ENCODE data around the gene CD151.
A peak's percentile ranks its signal among the peaks of the same experiment; 100 is the strongest.

The CD151 gene

DNA sequence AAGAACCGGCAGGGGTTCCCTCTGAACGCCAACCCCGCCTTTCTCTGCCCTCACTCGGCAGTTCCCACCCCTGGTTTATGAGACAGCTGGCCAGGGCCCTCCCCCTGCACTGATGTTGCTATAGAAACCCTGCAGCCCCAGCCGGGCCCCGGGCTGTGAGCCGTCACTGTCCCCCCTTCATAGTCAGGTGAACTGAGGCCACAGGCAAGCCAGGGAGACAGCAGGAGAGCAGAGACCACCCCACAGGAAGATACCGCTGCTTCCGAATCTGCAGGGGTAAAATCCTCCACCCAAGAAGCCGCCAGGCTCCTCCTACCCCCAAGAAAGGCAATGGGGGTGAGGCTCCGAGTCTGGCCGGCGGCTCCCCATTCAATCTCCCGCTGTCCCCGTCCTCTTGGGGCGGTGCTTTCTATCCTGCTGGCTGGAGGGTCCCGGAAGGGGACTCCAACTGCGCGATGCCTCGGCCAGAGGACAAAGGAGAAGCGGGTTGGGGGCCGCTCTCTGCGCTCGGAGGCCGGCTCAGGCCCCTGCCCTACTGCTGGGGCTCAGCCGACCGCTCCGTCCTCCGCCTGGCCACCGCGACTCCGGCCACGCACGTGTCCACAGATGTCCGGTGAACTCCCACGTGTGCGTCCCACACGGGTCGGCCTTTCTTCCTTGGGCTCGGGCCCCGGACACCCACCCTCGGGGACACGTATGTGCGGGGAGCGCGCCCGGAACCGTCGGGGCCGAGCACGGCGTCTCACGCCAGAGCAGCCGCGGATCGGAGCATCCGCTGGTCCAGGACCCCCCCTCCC lies 35.3 kb upstream of the CD151 start:
- DNase-seq: no peak

DNA sequence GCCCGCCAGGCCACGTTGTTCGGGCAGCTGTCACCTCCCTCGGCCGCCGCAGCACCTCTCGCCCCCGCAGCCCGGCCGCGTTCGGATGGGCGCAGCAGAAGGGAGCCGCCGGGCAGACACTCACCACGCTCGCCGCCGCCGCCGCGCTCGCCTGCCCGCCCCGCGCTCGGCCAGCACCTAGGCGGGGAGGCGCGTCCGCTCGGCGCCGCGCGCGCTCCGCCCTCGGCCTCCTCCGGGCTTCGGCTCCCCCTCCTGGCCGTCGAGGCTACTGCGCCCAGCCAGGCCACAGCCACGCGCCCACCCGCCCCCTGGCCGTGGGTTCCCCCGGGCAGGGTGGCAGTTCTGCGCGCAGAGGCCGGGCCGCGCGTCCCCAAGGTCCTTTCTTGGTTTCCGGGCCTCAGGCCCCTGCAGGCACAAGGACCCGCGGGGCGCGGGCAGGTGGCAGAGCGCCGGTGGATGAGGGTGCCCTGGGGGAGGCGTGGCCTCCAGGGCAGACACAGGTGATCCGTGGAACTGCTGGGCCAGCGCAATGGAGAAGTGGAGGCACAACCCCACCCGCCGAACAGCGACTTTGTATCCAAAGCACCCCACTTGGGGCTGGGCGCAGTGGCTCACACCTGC lies 34.5 kb upstream of the CD151 start, which contains the start of gene SLC25A22:
Gene SLC25A22, minus strand, starts transcription at position 189 of the 621 bp plus-strand sequence. CDS start 3,275 bp downstream, outside the sequence.
- DNase-seq: no peak

GRCh38 chr11:799641-800316 lies 33.0 kb upstream of the CD151 start:
- no peak for DNase-seq

GRCh38 chr11:800473-800872 lies 32.3 kb upstream of the CD151 start:
- DNase-seq: no peak

DNA sequence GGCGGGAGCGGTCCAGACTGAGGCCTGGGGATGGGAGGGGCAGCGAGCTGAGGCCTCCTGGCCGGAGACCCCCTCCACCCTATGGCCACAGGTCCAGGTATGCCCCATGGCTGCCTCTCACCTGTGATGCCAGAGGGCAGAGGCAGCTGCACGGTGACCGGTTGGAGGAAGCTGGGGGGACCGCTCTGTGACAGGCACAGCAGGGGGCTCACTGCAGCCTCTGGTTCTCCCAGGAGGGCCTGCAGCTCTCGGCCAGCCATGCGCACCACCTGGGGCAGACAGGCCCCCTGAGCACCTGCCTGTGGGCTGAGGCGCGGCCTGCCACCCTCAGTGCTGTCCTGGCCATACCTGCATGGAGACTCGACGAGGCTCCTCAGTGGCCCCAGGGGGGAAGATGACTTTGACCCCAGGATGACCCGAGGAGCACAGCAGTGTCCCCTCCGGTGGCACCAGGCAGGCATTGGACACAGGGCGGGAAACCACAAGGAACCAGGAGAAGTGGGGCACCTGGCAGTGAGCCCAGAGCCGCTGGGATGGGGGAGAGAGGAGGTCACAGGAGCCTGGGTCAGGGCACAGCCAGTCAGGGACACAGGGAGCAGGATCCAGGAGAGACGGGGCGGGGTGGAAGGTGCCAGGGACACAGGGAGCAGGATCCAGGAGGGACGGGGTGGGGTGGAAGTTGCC lies 31.5 kb upstream of the CD151 start:
- DNase-seq: no peak

DNA sequence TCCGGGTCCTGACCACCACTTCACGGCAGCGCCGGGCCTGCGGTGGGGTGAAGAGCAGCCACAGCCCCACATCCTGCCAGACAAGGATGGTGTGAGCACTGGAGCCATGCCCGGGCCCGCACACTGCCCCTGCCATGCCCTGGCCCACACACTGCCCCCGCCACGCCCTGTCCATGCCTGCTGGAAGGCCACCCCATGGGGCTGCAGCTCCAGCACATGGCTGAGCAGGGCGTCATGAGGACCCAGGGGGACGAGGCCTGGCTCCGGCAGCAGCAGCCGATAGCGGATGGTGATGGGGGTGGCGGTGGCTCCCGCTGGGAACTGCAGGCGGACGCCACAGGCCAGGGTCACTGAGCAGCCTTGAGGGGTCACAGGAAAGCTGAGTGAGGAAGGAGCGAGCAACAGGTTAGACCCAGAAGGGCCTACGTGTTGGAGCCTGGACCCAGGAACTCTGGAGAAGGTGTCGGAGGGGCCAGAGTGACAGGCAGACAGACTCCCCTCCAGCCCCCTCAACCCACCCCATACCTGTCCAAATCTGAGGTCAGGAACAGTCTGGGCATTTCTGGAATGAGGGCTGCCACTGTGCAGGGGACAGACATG lies 30.6 kb upstream of the CD151 start:
- DNase-seq: no peak

DNA sequence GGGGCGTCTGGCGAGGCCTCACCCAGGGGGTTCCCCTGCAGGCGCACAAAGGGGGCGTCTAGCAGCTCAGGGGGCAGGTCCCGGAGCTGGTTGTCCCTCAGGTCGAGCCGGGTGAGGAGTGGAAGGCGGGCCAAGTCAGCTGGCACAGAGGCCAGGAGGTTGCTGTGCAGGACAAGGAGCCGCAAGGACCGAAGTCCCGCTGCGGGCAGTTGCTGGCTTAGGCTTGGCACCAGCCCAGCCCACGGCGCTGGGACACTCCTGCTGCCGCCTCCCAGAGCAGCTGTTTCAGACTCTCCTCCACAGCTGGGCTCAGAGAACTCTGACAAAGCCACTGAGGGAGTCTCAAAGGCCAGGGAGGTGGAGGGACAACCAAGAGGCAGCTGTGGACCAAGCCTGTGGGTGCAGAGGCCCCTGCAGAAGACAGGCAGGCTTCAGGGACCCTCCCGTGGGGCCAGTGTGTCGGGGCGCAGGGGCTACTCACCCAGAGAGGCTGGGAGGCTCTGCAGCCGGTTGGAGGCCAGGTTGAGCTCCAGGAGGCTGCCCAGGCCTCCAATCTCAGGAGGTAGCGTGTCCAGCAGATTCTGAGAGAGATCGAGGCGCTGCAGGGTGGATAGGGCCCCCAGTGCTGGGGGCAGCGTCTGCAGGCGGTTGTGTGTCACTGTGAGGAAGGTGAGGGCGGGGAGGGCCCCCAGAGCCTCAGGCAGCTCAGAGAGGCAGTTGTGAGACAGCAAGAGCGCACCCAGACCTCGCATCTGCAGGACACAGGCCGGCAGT lies 29.9 kb upstream of the CD151 start:
- no peak for DNase-seq

GRCh38 chr11:803467-803742 lies 29.3 kb upstream of the CD151 start:
- no peak for DNase-seq

DNA sequence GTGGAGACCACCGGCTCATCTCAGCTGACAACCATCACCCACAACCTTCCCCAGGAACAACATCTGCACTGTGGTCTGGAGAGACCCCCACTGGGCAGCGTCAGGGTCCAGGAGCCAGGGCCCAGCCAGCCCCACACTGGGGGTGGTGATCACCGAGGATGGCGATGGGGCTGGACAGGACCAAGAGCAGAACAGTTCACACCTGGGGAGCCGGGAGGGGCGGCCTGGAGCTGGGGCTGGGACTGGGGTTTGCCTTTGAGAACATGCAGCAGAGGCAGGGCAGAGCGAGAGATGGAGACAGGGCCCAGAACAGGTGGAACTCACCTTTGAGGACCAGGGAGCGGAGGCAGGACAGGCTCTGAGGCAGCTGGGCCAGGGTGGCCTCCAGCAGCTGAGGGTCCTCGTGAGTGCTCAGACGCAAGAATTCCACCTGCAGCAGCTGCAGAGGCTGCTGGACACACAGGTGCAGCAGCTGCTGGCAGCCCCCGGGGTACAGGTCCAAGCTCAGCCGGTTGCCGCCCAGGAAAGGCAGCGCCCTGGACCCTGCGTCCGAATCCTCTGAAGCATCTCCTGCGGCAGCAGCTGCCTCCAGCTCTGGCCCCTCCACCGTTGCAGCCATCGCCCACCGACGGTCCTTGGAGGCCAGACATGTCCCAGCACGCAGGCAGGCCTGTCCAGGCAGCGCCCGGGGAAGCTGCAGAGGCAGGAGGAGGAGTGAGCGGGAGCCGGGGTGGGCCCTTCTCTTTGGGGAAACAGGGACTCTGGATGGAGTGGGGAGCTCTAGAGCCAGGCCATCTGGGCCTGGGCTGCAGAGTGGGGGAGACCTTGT lies 28.8 kb upstream of the CD151 start:
- no peak for DNase-seq

- DNase-seq: no peak
Observed at GRCh38 chr11:804599-804964, 28.2 kb upstream of the CD151 start.

DNA sequence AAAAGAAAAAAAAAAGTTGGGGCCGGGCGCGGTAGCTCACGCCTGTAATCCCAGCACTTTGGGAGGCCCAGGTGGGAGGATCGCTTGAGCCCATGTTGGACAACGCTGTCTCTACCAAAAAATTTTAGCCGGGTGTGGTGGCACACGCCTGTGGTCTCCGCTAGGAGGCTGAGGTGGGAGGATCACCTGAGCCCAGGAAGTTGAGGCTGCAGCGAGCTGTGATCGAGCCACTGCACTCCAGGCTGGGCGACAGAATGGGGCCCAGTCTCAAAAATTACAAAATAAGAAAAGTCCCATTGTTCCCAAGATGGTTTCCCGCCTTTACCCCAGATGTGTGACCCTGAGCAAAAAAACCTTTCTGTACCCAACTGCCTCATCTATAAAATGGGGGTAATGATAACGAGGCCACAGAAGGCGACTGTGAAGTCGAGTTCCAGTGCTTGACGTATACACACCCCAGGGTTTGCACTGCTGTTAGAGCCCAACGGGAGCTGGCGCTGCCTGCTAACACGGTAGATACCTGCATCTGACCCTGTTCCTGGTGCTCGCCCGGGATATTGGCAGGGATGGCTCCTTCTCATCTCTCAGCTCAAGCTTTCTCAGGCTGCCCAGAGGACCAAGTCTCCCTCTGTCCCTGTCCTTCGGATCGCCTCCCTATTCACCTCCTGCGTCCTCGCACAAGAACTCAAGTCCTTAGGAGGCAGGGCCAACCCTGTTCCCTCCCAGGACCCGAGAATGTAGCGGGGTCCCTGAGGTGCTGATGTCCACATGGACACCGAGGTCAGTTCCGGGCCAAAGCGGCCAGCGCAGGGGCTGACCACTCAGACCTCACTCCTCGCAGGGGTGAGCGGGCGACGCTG lies 24.1 kb upstream of the CD151 start:
- DNase-seq: no peak

DNA sequence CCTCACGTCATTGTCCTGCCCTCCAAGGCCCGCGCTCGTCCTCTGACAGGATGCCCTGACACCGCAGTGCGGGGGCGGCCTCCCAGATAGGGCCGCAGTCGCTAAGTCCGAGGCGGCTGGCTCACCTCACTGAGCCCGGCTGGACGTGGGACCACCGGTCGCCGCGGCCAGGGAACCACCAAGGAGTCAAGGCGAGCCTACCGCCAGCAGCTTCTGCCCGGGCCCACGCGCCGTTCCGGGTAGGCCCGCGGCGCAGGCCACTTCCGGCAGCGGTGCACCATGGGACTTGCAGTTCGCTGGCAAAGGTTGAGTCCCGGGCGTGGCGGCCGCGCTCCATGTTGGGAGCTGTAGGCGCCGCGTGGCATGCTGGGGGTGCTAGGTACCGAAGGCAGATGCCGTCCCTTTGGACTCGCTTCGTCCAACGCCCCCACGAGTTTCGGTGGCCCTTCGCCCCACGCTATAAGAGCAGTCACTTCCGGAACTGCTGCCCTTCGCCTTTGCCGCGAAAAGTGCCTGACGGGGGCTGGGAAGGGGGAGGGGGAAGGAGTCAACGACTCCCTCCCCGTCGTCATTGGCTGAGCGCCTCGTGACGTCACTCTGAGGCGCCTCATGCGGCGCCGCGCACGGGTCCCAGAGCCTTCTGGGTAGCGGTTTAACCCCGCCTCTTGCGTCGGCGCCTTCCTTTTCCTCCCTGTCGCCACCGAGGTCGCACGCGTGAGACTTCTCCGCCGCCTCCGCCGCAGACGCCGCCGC lies 23.3 kb upstream of the CD151 start, which contains the start of gene RPLP2:
Gene RPLP2, plus strand, starts transcription at position 681 of the 753 bp plus-strand sequence. CDS start 268 bp downstream, outside the sequence.
- peak; percentile 88 for DNase-seq

GRCh38 chr11:810040-810567 lies 22.6 kb upstream of the CD151 start:
- no peak for DNase-seq

GRCh38 chr11:811446-812245 lies 21.1 kb upstream of the CD151 start:
- no peak for DNase-seq

DNA sequence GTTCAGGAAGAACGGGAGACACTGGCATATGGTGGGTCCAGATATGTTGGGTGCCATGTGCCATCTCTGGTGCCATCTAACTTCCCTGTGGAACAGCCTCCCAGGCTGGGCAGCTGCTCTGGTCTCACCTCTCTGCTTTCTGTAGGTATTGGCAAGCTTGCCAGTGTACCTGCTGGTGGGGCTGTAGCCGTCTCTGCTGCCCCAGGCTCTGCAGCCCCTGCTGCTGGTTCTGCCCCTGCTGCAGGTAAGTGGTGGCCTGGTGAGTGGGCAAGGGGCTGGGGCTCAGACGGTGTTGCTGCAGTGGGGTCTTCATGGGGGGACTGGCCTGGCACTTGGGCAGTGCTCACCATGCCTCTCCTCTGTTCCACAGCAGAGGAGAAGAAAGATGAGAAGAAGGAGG lies 20.4 kb upstream of the CD151 start:
- DNase-seq: no peak

DNA sequence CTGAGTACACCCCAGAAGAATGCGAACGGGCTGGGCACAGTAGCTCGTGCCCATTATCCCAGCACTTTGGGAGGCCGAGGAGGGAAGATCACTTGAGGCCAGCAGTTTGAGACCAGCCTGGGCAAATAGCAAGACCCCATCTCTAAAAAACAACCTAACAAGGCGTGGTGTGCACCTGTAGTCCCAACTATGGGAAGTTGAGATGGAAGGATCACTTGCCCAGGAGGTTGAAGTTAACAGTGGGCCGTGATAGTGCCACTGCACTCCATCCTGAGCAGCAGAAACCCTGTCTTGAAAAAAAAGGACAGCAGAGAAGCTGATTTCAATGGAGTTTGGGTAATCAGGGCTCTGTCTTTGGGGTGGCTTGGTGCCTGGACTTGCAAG lies 19.7 kb upstream of the CD151 start:
- no peak for DNase-seq

DNA sequence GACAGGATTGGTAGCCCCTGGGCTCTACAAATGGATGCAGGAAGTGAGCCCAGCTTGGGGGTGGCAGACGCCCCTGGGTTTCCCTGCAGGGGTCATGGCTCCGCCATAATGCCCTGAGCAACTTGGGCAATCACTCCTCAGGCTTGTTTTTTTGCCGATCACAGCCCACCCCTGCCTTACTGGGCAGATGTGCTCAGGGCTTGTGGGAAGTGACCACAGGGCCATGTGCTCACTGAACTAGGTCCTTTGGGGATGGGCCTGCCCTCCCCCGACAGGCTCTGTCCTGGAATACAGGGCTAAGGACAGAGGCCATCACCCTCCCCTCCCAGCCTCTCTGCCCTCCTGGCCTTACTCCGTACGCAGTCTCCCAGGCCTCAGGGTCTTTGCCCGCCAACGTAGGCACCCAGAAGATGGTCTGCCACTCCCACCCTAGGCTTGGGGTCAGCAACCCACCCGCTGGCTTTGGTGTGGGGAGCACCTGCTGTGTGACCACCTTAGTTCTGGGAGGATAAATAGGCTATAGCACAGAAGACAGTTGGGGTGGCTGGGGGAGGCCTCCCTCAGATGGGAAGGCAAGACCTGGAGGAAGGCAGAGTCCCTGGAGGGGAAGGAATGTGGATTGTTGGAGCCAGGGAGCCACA lies 19.2 kb upstream of the CD151 start:
- no peak for DNase-seq
